ENCODE data around the gene RSPH1. TPM values are rescaled to one million over a fixed set of nuclear protein-coding genes. Genes with fewer than 3 reads are reported as not detected.

The RSPH1 gene
- total and polyA plus RNA-seq, 5 donors, result not detected

- Histone ChIP-seq H3K9me3 (ENCODE audit: control insufficient read depth, low read length) (no peaks in the 10 kb centered on the region), H3K4me3 (ENCODE audit: low read length) (no peak overlapping the region), H3K27me3 (ENCODE audit: control insufficient read depth, insufficient read depth) (no peaks in the 10 kb centered on the region), H3K4me1 (ENCODE audit: control insufficient read depth, insufficient read depth, low read length) (no peaks in the 10 kb centered on the region), H3K27ac (ENCODE audit: low read length) (no peak overlapping the region)
- DNase-seq (no peak), ATAC-seq (no peak)
- 92% methylated on average over 17 of the region's 17 CpGs for WGBS
- intact Hi-C loops (cut with DNase I), result no loop called here
Observed at GRCh38 chr21:42539342-42539741, 43.3 kb upstream of the RSPH1 start.

- H3K9me3 ChIP-seq (ENCODE audit: control insufficient read depth, low read length), result no peaks in the 10 kb centered on the region
- H3K4me1 ChIP-seq (ENCODE audit: control insufficient read depth, insufficient read depth, low read length), result no peaks in the 10 kb centered on the region
- no peaks in the 10 kb centered on the region for H3K27me3 ChIP-seq (ENCODE audit: control insufficient read depth, insufficient read depth)
- 74% methylated on average over 10 of the region's 10 CpGs for WGBS
- intact Hi-C loops (cut with DNase I), result no loop called here
- ATAC-seq, result no peak
- no peak for DNase-seq
- H3K4me3 ChIP-seq (ENCODE audit: low read length), result no peak overlapping the region
- no peak overlapping the region for H3K27ac ChIP-seq (ENCODE audit: low read length)
Observed at GRCh38 chr21:42538479-42539275, 42.7 kb upstream of the RSPH1 start.

GRCh38 chr21:42537106-42537742 is 41.2 kb upstream of the RSPH1 start:
- ATAC-seq, result no peak
- H3K4me1 ChIP-seq (ENCODE audit: control insufficient read depth, insufficient read depth, low read length), result peaks cover 3% of the 10 kb centered on the region
- H3K27me3 ChIP-seq (ENCODE audit: control insufficient read depth, insufficient read depth), result no peaks in the 10 kb centered on the region
- no peak for DNase-seq
- H3K9me3 ChIP-seq (ENCODE audit: control insufficient read depth, low read length), result no peaks in the 10 kb centered on the region
- WGBS, result 82% methylated on average over 4 of the region's 4 CpGs
- intact Hi-C loops (cut with DNase I), result no loop called here
- no peak overlapping the region for H3K27ac ChIP-seq (ENCODE audit: low read length)
- no peak overlapping the region for H3K4me3 ChIP-seq (ENCODE audit: low read length)

- intact Hi-C loops (cut with DNase I), result no loop called here
- no peak for ATAC-seq
- Histone ChIP-seq H3K4me1 (ENCODE audit: control insufficient read depth, insufficient read depth, low read length) (peaks cover 3% of the 10 kb centered on the region), H3K27me3 (ENCODE audit: control insufficient read depth, insufficient read depth) (no peaks in the 10 kb centered on the region), H3K9me3 (ENCODE audit: control insufficient read depth, low read length) (no peaks in the 10 kb centered on the region), H3K27ac (ENCODE audit: low read length) (no peak overlapping the region), H3K4me3 (ENCODE audit: low read length) (no peak overlapping the region)
- no peak for DNase-seq
- WGBS, result 93% methylated on average over 8 of the region's 8 CpGs
Observed at GRCh38 chr21:42536601-42537000, 40.6 kb upstream of the RSPH1 start.

- intact Hi-C loops (cut with DNase I), result no loop called here
- Histone ChIP-seq H3K27ac (ENCODE audit: low read length) (no peak overlapping the region), H3K9me3 (ENCODE audit: control insufficient read depth, low read length) (no peaks in the 10 kb centered on the region), H3K4me3 (ENCODE audit: low read length) (no peak overlapping the region), H3K27me3 (ENCODE audit: control insufficient read depth, insufficient read depth) (no peaks in the 10 kb centered on the region), H3K4me1 (ENCODE audit: control insufficient read depth, insufficient read depth, low read length) (peaks cover 3% of the 10 kb centered on the region)
- DNase-seq (no peak), ATAC-seq (no peak)
- 77% methylated on average over 17 of the region's 17 CpGs for WGBS
Observed at GRCh38 chr21:42535602-42536171, 39.7 kb upstream of the RSPH1 start.

- Histone ChIP-seq H3K27ac (ENCODE audit: low read length) (no peak overlapping the region), H3K4me1 (ENCODE audit: control insufficient read depth, insufficient read depth, low read length) (peaks cover 3% of the 10 kb centered on the region), H3K4me3 (ENCODE audit: low read length) (no peak overlapping the region), H3K27me3 (ENCODE audit: control insufficient read depth, insufficient read depth) (no peaks in the 10 kb centered on the region), H3K9me3 (ENCODE audit: control insufficient read depth, low read length) (no peaks in the 10 kb centered on the region)
- intact Hi-C loops (cut with DNase I), result no loop called here
- no peak for DNase-seq
- ATAC-seq, result peak; percentile 20 to 30
- 74% methylated on average over 28 of the region's 28 CpGs for WGBS
Observed at GRCh38 chr21:42534421-42535378, 38.7 kb upstream of the RSPH1 start.

- no peaks in the 10 kb centered on the region for H3K9me3 ChIP-seq (ENCODE audit: control insufficient read depth, low read length)
- intact Hi-C loops (cut with DNase I), result no loop called here
- no peak overlapping the region for H3K4me3 ChIP-seq (ENCODE audit: low read length)
- WGBS, result 86% methylated on average over 4 of the region's 4 CpGs
- H3K4me1 ChIP-seq (ENCODE audit: control insufficient read depth, insufficient read depth, low read length), result peaks cover 3% of the 10 kb centered on the region
- H3K27me3 ChIP-seq (ENCODE audit: control insufficient read depth, insufficient read depth), result no peaks in the 10 kb centered on the region
- ATAC-seq, result no peak
- H3K27ac ChIP-seq (ENCODE audit: low read length), result no peak overlapping the region
- DNase-seq, result no peak
Observed at GRCh38 chr21:42533963-42534355, 37.9 kb upstream of the RSPH1 start.

- Histone ChIP-seq H3K9me3 (ENCODE audit: control insufficient read depth, low read length) (no peaks in the 10 kb centered on the region), H3K4me3 (ENCODE audit: low read length) (no peak overlapping the region), H3K4me1 (ENCODE audit: control insufficient read depth, insufficient read depth, low read length) (peaks cover 3% of the 10 kb centered on the region), H3K27me3 (ENCODE audit: control insufficient read depth, insufficient read depth) (no peaks in the 10 kb centered on the region), H3K27ac (ENCODE audit: low read length) (no peak overlapping the region)
- DNase-seq (no peak), ATAC-seq (no peak)
- 93% methylated on average over 13 of the region's 13 CpGs for WGBS
- intact Hi-C loops (cut with DNase I), result no loop called here
Observed at GRCh38 chr21:42533306-42533962, 37.4 kb upstream of the RSPH1 start.

- WGBS, result 57% methylated on average over 18 of the region's 18 CpGs
- DNase-seq, result peak; percentile 70 to 85 (median 76)
- Histone ChIP-seq H3K9me3 (ENCODE audit: control insufficient read depth, low read length) (no peaks in the 10 kb centered on the region), H3K27me3 (ENCODE audit: control insufficient read depth, insufficient read depth) (no peaks in the 10 kb centered on the region), H3K27ac (ENCODE audit: low read length) (no peak overlapping the region), H3K4me3 (ENCODE audit: low read length) (no peak overlapping the region), H3K4me1 (ENCODE audit: control insufficient read depth, insufficient read depth, low read length) (peaks cover 3% of the 10 kb centered on the region)
- intact Hi-C loops (cut with DNase I), result no loop called here
- peak; percentile 60 to 77 for ATAC-seq
Observed at GRCh38 chr21:42532466-42533181, 36.6 kb upstream of the RSPH1 start.

GRCh38 chr21:42531771-42532170 is 35.7 kb upstream of the RSPH1 start:
- Histone ChIP-seq H3K27ac (ENCODE audit: low read length) (no peak overlapping the region), H3K9me3 (ENCODE audit: control insufficient read depth, low read length) (no peaks in the 10 kb centered on the region), H3K4me1 (ENCODE audit: control insufficient read depth, insufficient read depth, low read length) (peaks cover 5% of the 10 kb centered on the region), H3K4me3 (ENCODE audit: low read length) (no peak overlapping the region), H3K27me3 (ENCODE audit: control insufficient read depth, insufficient read depth) (no peaks in the 10 kb centered on the region)
- no peak for ATAC-seq
- intact Hi-C loops (cut with DNase I), result no loop called here
- 93% methylated on average over 8 of the region's 8 CpGs for WGBS
- DNase-seq, result no peak

Measured in right cardiac atrium (tissue), 5 donors.